Right ventricle myocardium inferior (tissue), 1 donor: Measurements from ENCODE around the gene CYP51A1. TPM values are rescaled to one million over a fixed set of nuclear protein-coding genes. Genes with fewer than 3 reads are reported as not detected.

Experiments used
- ATAC-seq: fragments of 200-7000 bp; cut with Tn5 transposase; one replicate; pipeline ENCODE4 v1.9.1; 2020; ENCODE audit warnings: mild to moderate bottlenecking, moderate library complexity
- DNase-seq: peaks from one replicate; pipeline ENCODE4 v3.0.0; 2021; ENCODE audit errors: missing footprints
- intact Hi-C: fragments of 100-400 bp; cut with DNase I; formaldehyde crosslinking; loops from one replicate; pipeline ENCODE4 v1.11.0; 2022
- total RNA-seq: library from RNA; stranded (reverse); fragmentation: NEBNext Ultra II Directional; extraction: Animal tissue kit (Norgen Biotek cat#: 25700); gene quantifications from one replicate; pipeline ENCODE4 v1.2.1, GENCODE V29; 2021
- donor health status: DM: no; HTN: yes; CAD: no; lungs with severe emphysema.

The CYP51A1 gene
- total RNA-seq, 1 donor from 2014 or later, result 19.3 TPM

DNA sequence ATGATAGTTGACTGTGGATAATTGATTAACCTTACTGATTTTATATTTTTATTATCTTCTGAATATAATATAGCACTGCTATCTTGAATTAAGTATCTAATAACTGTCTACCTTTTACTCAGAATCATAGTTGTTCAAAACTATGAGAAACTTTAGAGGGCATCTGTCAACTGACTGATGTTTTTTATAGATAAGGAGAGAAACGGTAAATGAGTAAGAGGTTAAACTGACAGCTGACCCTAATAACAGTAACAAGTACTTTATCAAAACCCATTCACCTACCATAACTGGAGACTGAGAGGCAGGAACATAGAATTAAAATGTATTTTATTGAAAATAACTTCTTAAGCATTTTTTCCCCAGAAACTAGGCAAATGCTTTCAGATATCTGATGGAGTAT is 62.2 kb downstream of the CYP51A1 start:
- intact Hi-C loops, result no loop called here
- DNase-seq, result no peak
- no peak for ATAC-seq

DNA sequence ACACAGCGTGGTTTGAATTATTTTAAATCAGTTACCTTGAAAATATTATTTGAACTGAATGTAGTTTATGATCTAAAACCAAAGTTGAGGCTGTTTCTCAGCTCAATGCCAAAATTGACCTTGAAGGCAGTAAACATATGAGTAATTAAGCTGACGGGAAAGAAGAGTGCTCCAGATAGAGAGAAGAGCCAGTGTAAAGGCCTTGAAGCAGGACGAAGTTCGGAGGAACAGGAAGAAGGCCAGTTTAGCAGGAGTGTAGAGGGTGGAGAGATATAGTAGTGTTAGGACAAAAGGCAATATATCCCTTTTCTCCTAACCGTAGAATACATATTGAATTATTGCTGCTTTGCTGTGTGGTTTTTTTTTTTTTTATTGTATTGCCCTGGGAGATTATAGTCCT is 63.2 kb downstream of the CYP51A1 start:
- DNase-seq (no peak), ATAC-seq (no peak)
- intact Hi-C loops, result no loop called here

DNA sequence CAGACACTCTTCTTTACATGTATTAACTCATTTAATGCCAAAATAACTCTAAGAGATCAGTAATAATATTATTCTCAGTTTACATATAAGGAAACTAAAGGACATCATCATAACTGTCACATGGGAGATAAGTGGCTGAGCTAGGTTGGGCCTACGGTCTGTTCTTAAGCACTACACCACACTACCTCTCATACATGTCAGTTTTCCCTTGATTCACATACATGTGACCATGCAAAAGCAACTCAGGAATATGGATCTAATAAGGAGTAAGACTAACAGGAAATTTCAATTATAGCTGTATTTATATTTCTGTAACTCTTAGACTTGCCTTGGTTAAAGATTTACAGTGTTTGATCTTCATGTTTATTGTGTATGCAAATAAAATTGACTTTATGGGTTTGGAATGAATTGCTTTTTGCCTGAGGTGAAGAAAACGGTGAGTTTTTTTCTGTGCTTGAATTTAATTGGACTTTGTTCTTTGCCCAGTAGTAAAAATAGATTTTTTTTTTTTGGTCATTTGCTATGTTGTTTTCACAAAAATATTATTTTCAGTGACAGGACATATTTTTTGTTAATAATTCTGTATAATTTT is 69.7 kb downstream of the CYP51A1 start:
- DNase-seq (no peak), ATAC-seq (no peak)
- intact Hi-C loops, result no loop called here

Other genes with a start within 250 kb of the CYP51A1 start
- 44.1 TPM for gene AKAP9, start 193.6 kb downstream of the CYP51A1 start, total RNA-seq
- not detected for gene LRRD1, start 44.7 kb upstream of the CYP51A1 start, total RNA-seq
- 22.7 TPM for gene KRIT1, start 111.4 kb upstream of the CYP51A1 start, total RNA-seq
- gene ANKIB1, start 111.5 kb upstream of the CYP51A1 start, total RNA-seq, result 34.6 TPM